Measurements from ENCODE around the gene EXOC4.

EXOC4 gene

GRCh38 chr7:133583545-133584171, 330.8 kb downstream of the EXOC4 start:
- H4K20me1 ChIP-seq (ENCODE audit: control insufficient read depth, insufficient read depth, low read depth, low read length), result no peaks in the 10 kb centered on the region
- no peak overlapping the region for H3K4me3 ChIP-seq (ENCODE audit: low read length)
- no peak for TF ChIP-seq CTCF (IDR thresholded peaks at IDR 0.05; ENCODE audit: low read depth, low read length, poor library complexity, severe bottlenecking)
- TF ChIP-seq EZH2phosphoT487 (IDR thresholded peaks at IDR 0.05; ENCODE audit: borderline replicate concordance, low read length), result no peak
- no peak overlapping the region for H3K4me2 ChIP-seq (ENCODE audit: low read length)
- H3F3A ChIP-seq (ENCODE audit: control insufficient read depth, insufficient read depth), result no peaks in the 10 kb centered on the region
- no peaks in the 10 kb centered on the region for H3K79me2 ChIP-seq (ENCODE audit: control insufficient read depth, low read length)
- no peaks in the 10 kb centered on the region for H3K9me3 ChIP-seq (ENCODE audit: control insufficient read depth, insufficient read depth, low read length)
- H3K9me2 ChIP-seq (replicated peaks; ENCODE audit: control insufficient read depth, low read length), result no peaks in the 10 kb centered on the region
- no peaks in the 10 kb centered on the region for H3K36me3 ChIP-seq (ENCODE audit: control insufficient read depth, low read length)
- H3K4me1 ChIP-seq (ENCODE audit: control insufficient read depth, low read length), result 0 out of 2 replicates have a peak, but pooled peaks cover 3% of the 10 kb centered on the region
- H3K27me3 ChIP-seq (ENCODE audit: control insufficient read depth, low read length), result no peaks in the 10 kb centered on the region
- H3K27ac ChIP-seq (ENCODE audit: low read depth, low read length), result no peak overlapping the region

- H3K79me2 ChIP-seq (ENCODE audit: control insufficient read depth, low read length), result no peaks in the 10 kb centered on the region
- H3K27me3 ChIP-seq (ENCODE audit: control insufficient read depth, low read length), result no peaks in the 10 kb centered on the region
- H3K4me3 ChIP-seq (ENCODE audit: low read length), result no peak overlapping the region
- H3F3A ChIP-seq (ENCODE audit: control insufficient read depth, insufficient read depth), result no peaks in the 10 kb centered on the region
- TF ChIP-seq CTCF (IDR thresholded peaks at IDR 0.05; ENCODE audit: low read depth, low read length, poor library complexity, severe bottlenecking), result no peak
- no peak for TF ChIP-seq EZH2phosphoT487 (IDR thresholded peaks at IDR 0.05; ENCODE audit: borderline replicate concordance, low read length)
- H3K36me3 ChIP-seq (ENCODE audit: control insufficient read depth, low read length), result no peaks in the 10 kb centered on the region
- H3K9me3 ChIP-seq (ENCODE audit: control insufficient read depth, insufficient read depth, low read length), result no peaks in the 10 kb centered on the region
- no peaks in the 10 kb centered on the region for H3K9me2 ChIP-seq (replicated peaks; ENCODE audit: control insufficient read depth, low read length)
- H3K27ac ChIP-seq (ENCODE audit: low read depth, low read length), result no peak overlapping the region
- 0 out of 2 replicates have a peak, but pooled peaks cover 3% of the 10 kb centered on the region for H3K4me1 ChIP-seq (ENCODE audit: control insufficient read depth, low read length)
- H3K4me2 ChIP-seq (ENCODE audit: low read length), result no peak overlapping the region
- H4K20me1 ChIP-seq (ENCODE audit: control insufficient read depth, insufficient read depth, low read depth, low read length), result no peaks in the 10 kb centered on the region
Observed at GRCh38 chr7:133584956-133585668, 332.2 kb downstream of the EXOC4 start.

GRCh38 chr7:133586253-133586652, 333.4 kb downstream of the EXOC4 start:
- TF ChIP-seq CTCF (IDR thresholded peaks at IDR 0.05; ENCODE audit: low read depth, low read length, poor library complexity, severe bottlenecking), result no peak
- no peak for TF ChIP-seq EZH2phosphoT487 (IDR thresholded peaks at IDR 0.05; ENCODE audit: borderline replicate concordance, low read length)
- no peaks in the 10 kb centered on the region for H3K27me3 ChIP-seq (ENCODE audit: control insufficient read depth, low read length)
- H3K79me2 ChIP-seq (ENCODE audit: control insufficient read depth, low read length), result no peaks in the 10 kb centered on the region
- no peak overlapping the region for H3K27ac ChIP-seq (ENCODE audit: low read depth, low read length)
- no peaks in the 10 kb centered on the region for H3F3A ChIP-seq (ENCODE audit: control insufficient read depth, insufficient read depth)
- H3K4me3 ChIP-seq (ENCODE audit: low read length), result no peak overlapping the region
- no peaks in the 10 kb centered on the region for H3K9me2 ChIP-seq (replicated peaks; ENCODE audit: control insufficient read depth, low read length)
- no peak overlapping the region for H3K4me2 ChIP-seq (ENCODE audit: low read length)
- 0 out of 2 replicates have a peak, but pooled peaks cover 3% of the 10 kb centered on the region for H3K4me1 ChIP-seq (ENCODE audit: control insufficient read depth, low read length)
- H3K36me3 ChIP-seq (ENCODE audit: control insufficient read depth, low read length), result no peaks in the 10 kb centered on the region
- H4K20me1 ChIP-seq (ENCODE audit: control insufficient read depth, insufficient read depth, low read depth, low read length), result no peaks in the 10 kb centered on the region
- H3K9me3 ChIP-seq (ENCODE audit: control insufficient read depth, insufficient read depth, low read length), result no peaks in the 10 kb centered on the region

All from DOHH2 (cell line).